ENCODE results near the gene FNIP2.

FNIP2 gene

GRCh38 chr4:158807691-158808090 is 38.9 kb downstream of the FNIP2 start (continued):
- peak; percentile 14; the same call in 1 of the 2 replicates for TF ChIP-seq FEZF1 (tag by site-specific recombination; IDR thresholded peaks at IDR 0.05)
- no peak for TF ChIP-seq ZNF501 (tag by site-specific recombination; IDR thresholded peaks at IDR 0.05)
- peak; percentile 80 for TF ChIP-seq PRDM6 (tag by site-specific recombination; IDR thresholded peaks at IDR 0.05)
- TF ChIP-seq OSR2 (tag by site-specific recombination; IDR thresholded peaks at IDR 0.05), result no peak
- TF ChIP-seq ZNF707 (tag by site-specific recombination; IDR thresholded peaks at IDR 0.05), result no peak
- no peak for TF ChIP-seq GLIS2 (tag by site-specific recombination; IDR thresholded peaks at IDR 0.05)
- TF ChIP-seq, protein P1, sequence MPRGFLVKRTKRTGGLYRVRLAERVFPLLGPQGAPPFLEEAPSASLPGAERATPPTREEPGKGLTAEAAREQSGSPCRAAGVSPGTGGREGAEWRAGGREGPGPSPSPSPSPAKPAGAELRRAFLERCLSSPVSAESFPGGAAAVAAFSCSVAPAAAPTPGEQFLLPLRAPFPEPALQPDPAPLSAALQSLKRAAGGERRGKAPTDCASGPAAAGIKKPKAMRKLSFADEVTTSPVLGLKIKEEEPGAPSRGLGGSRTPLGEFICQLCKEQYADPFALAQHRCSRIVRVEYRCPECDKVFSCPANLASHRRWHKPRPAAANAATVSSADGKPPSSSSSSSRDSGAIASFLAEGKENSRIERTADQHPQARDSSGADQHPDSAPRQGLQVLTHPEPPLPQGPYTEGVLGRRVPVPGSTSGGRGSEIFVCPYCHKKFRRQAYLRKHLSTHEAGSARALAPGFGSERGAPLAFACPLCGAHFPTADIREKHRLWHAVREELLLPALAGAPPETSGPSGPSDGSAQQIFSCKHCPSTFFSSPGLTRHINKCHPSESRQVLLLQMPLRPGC (tag by site-specific recombination; IDR thresholded peaks at IDR 0.05), result no peak
- 0 out of 2 replicates have a peak, but pooled peaks have one; percentile 14 for TF ChIP-seq ZBTB17 (tag by site-specific recombination; IDR thresholded peaks at IDR 0.05)
- TF ChIP-seq MZF1 (tag by site-specific recombination; IDR thresholded peaks at IDR 0.05; ENCODE audit: borderline replicate concordance), result no peak
- TF ChIP-seq KLF8 (tag by site-specific recombination; IDR thresholded peaks at IDR 0.05), result no peak
- no peak for TF ChIP-seq ZNF221 (tag by site-specific recombination; IDR thresholded peaks at IDR 0.05; ENCODE audit: borderline replicate concordance)
- TF ChIP-seq ZNF530 (tag by site-specific recombination; IDR thresholded peaks at IDR 0.05; ENCODE audit: low read depth), result no peak
- no peak for TF ChIP-seq OVOL3 (tag by site-specific recombination; IDR thresholded peaks at IDR 0.05)
- TF ChIP-seq ZNF239 (tag by site-specific recombination; IDR thresholded peaks at IDR 0.05), result no peak
- TF ChIP-seq ZNF184 (tag by site-specific recombination; IDR thresholded peaks at IDR 0.05), result no peak
- peak; percentile 63 for TF ChIP-seq ZXDB (tag by site-specific recombination; IDR thresholded peaks at IDR 0.05)
- no peak for TF ChIP-seq PRDM1 (tag by site-specific recombination; IDR thresholded peaks at IDR 0.05)
- TF ChIP-seq ZNF324 (tag by site-specific recombination; IDR thresholded peaks at IDR 0.05), result no peak
- no peak for TF ChIP-seq ZNF792 (tag by site-specific recombination; IDR thresholded peaks at IDR 0.05)
- TF ChIP-seq ZFP37 (tag by site-specific recombination; IDR thresholded peaks at IDR 0.05), result no peak
- TF ChIP-seq ZNF624 (tag by site-specific recombination; IDR thresholded peaks at IDR 0.05), result no peak
- no peak for TF ChIP-seq ZNF223 (tag by site-specific recombination; IDR thresholded peaks at IDR 0.05)
- TF ChIP-seq ZNF600 (tag by site-specific recombination; IDR thresholded peaks at IDR 0.05), result no peak
- TF ChIP-seq ZNF623 (tag by site-specific recombination; IDR thresholded peaks at IDR 0.05), result no peak
- no peak for TF ChIP-seq ZNF639 (tag by site-specific recombination; IDR thresholded peaks at IDR 0.05)
- TF ChIP-seq, protein P2, sequence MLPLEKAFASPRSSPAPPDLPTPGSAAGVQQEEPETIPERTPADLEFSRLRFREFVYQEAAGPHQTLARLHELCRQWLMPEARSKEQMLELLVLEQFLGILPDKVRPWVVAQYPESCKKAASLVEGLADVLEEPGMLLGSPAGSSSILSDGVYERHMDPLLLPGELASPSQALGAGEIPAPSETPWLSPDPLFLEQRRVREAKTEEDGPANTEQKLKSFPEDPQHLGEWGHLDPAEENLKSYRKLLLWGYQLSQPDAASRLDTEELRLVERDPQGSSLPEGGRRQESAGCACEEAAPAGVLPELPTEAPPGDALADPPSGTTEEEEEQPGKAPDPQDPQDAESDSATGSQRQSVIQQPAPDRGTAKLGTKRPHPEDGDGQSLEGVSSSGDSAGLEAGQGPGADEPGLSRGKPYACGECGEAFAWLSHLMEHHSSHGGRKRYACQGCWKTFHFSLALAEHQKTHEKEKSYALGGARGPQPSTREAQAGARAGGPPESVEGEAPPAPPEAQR (tag by site-specific recombination; IDR thresholded peaks at IDR 0.05), result no peak
- no peak for TF ChIP-seq ZNF521 (tag by site-specific recombination; IDR thresholded peaks at IDR 0.05)
- TF ChIP-seq ZNF280D (tag by site-specific recombination; IDR thresholded peaks at IDR 0.05), result no peak
